ENCODE measurements around the gene TMEM121B. TPM values are rescaled to one million over a fixed set of nuclear protein-coding genes. Genes with fewer than 3 reads are reported as not detected.

Gene TMEM121B
- total and polyA plus RNA-seq, 2 experiments from 2014 or later, result 2.0 to 7.2 TPM

- Mint-ChIP-seq H3K4me3 (no peak overlapping the region), H3K27ac (peak overlapping the region; percentile 11; the same call in 1 of the 2 replicates), H3K27me3 (ENCODE audit: insufficient read depth, low read depth, poor library complexity) (peaks cover 9% of the 10 kb centered on the region), H3K9me3 (no peaks in the 10 kb centered on the region; the same call in 2 of the 3 replicates), H3K36me3 (ENCODE audit: low read depth) (peaks cover 31% of the 10 kb centered on the region), H3K4me1 (peaks cover 15% of the 10 kb centered on the region; the same call in 2 of the 3 replicates)
- H3K79me2 ChIP-seq (replicated peaks; ENCODE audit: insufficient read depth), result no peaks in the 10 kb centered on the region
- H3K4me2 ChIP-seq, result no peak overlapping the region
- H3F3A ChIP-seq (replicated peaks; ENCODE audit: low read depth), result 0 out of 2 replicates have a peak, but pooled peaks cover 7% of the 10 kb centered on the region
- ATAC-seq (no peak), DNase-seq (ENCODE audit: low spot score) (no peak)
- H3K4me3 ChIP-seq, result no peak overlapping the region
- TF ChIP-seq POLR2AphosphoS5 (IDR thresholded peaks at IDR 0.05; ENCODE audit: low read depth) (no peak), ZNF462 (CRISPR knock-in tag; IDR thresholded peaks at IDR 0.05) (no peak), EZH2 (IDR thresholded peaks at IDR 0.05; ENCODE audit: low read depth, unreplicated experiment) (no peak), JUNB (IDR thresholded peaks at IDR 0.05; ENCODE audit: unreplicated experiment) (no peak)
- TF ChIP-seq, protein P1, sequence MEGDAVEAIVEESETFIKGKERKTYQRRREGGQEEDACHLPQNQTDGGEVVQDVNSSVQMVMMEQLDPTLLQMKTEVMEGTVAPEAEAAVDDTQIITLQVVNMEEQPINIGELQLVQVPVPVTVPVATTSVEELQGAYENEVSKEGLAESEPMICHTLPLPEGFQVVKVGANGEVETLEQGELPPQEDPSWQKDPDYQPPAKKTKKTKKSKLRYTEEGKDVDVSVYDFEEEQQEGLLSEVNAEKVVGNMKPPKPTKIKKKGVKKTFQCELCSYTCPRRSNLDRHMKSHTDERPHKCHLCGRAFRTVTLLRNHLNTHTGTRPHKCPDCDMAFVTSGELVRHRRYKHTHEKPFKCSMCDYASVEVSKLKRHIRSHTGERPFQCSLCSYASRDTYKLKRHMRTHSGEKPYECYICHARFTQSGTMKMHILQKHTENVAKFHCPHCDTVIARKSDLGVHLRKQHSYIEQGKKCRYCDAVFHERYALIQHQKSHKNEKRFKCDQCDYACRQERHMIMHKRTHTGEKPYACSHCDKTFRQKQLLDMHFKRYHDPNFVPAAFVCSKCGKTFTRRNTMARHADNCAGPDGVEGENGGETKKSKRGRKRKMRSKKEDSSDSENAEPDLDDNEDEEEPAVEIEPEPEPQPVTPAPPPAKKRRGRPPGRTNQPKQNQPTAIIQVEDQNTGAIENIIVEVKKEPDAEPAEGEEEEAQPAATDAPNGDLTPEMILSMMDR (conservative IDR thresholded peaks at IDR 0.05; ENCODE audit: low read depth in 2 of 2), result no peak
- no peaks in the 10 kb centered on the region for H3K27me3 ChIP-seq (ENCODE audit: insufficient read depth)
- no peak overlapping the region for H2AFZ ChIP-seq
- no peak overlapping the region for H3K27ac ChIP-seq (ENCODE audit: low read depth)
- H3K9me2 ChIP-seq (ENCODE audit: insufficient read depth), result no peaks in the 10 kb centered on the region
- no peaks in the 10 kb centered on the region for H3K4me1 ChIP-seq (ENCODE audit: insufficient read depth)
- no peaks in the 10 kb centered on the region for H3K36me3 ChIP-seq (ENCODE audit: insufficient read depth)
- peaks cover 9% of the 10 kb centered on the region; the same call in 1 of the 2 replicates for H4K20me1 ChIP-seq (replicated peaks; ENCODE audit: insufficient read depth)
These were observed 14.1 kb upstream of the TMEM121B start for GRCh38 chr22:17135153-17135760.

All from GM23338 (cell line).